ENCODE data around the gene POLR2H.
"Not testable (repeated sequence)": the region's sequence is repeated elsewhere in the genome, so short reads cannot be mapped to it uniquely, and the experiment has no call there.

The POLR2H gene

DNA sequence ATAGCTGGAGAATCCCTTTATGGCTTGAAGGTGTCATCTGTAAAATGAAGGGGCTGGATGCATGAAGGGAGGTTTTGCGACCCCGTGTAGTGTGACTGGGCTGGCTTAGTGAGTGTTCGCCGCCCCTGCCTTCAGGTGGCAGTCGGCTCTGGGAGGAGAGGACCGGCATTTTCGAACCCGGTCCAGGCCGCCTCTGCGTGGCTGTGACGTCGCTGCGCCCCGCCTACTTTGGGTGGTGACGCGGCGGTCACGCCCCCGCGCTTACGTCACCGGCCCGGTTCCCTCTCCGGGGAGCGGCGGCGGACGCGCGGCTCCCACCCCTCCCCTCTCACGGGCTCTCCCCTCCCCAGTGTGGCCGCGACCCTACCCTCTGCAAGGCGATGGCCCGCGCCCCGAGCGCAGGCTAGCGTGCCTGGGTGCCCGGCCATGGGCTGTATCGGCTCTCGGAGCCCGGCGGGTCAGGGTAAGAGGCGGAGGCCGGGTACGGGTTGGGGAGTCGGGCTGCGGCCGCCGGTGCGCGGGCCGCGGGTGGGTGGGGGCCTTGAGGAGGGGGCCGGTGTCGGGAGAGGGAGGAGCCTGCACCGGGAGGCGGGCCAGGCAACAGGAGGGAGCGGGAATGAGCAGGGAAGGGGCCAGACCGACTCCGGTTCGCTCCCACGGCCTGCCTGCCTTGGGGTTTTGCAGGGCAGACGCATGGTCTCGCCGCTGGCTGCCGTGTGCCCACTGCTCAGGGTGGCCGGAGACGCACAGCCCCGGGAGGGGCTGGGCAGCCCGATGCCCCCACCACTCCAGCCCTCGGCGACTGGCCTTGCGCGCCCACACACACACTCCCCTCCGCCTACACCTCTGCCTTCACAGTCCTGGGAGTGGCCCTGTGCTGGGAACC lies 25.6 kb upstream of the POLR2H start:
- DNase-seq (ENCODE audit: low spot score) = peak; percentile 93

GRCh38 chr3:184336547-184337398 lies 24.7 kb upstream of the POLR2H start:
- DNase-seq (ENCODE audit: low spot score) = no peak

GRCh38 chr3:184337399-184337714 lies 24.2 kb upstream of the POLR2H start, which contains the start of gene FAM131A:
Gene FAM131A, plus strand, starts transcription at chr3:184337600. Its CDS starts 31 bp downstream, at chr3:184337631.
- DNase-seq (ENCODE audit: low spot score) = peak; percentile 82

DNA sequence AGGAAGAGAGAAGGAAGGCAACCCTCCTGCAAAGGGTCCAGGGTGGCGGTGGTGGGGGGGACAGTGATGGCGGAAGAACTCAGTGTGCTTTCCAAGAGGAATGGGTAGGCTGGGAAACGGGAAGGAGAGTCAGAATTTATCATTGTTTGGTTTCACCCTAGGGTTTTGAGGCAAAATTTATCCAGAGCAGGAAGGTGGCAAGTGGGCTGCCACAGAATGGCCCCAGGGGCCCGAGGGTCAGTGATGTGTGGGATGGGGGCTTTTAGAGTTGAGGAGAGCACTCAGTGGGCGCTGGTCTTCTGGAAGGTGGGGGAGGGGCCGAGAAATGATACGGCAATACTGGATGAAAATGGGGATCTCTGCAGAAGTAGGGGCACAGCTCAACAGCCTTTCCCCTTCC lies 23.5 kb upstream of the POLR2H start:
- no peak for DNase-seq (ENCODE audit: low spot score)

- DNase-seq (ENCODE audit: low spot score) = peak; percentile 88
Observed at GRCh38 chr3:184338511-184338945, 23.0 kb upstream of the POLR2H start.

DNA sequence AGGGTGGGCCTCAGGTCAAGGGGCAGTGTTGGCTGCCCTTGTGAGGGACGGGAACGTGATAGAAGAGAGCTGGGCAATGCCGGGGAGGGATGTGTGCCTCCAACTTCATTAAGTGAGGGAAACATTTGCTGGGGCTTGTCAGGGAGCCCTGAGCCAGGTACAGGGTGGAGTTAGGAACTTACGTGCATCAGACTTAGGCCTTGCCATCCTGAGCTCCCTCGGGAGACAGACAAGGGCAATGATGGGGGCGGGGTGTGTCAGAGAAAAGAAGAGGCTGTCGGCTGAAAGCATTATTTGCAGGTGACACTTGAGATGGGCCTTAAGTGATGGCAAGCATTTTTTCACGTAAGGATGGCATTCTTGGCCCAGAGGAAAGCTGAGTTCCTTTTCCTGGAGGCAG lies 22.5 kb upstream of the POLR2H start:
- DNase-seq (ENCODE audit: low spot score) = no peak

- not testable (repeated sequence) for DNase-seq (ENCODE audit: low spot score)
Observed at GRCh38 chr3:184339451-184340135, 21.9 kb upstream of the POLR2H start.

DNA sequence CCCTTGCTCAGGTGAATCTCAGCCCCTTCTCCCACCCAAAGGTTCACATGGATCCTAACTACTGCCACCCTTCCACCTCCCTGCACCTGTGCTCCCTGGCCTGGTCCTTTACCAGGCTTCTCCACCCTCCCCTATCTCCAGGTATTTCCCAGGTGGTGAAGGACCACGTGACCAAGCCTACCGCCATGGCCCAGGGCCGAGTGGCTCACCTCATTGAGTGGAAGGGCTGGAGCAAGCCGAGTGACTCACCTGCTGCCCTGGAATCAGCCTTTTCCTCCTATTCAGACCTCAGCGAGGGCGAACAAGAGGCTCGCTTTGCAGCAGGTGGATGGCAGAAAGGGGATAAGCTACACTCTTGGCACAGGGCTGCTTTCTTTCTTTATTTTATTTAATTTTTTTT lies 19.6 kb upstream of the POLR2H start:
- no peak for DNase-seq (ENCODE audit: low spot score)

DNA sequence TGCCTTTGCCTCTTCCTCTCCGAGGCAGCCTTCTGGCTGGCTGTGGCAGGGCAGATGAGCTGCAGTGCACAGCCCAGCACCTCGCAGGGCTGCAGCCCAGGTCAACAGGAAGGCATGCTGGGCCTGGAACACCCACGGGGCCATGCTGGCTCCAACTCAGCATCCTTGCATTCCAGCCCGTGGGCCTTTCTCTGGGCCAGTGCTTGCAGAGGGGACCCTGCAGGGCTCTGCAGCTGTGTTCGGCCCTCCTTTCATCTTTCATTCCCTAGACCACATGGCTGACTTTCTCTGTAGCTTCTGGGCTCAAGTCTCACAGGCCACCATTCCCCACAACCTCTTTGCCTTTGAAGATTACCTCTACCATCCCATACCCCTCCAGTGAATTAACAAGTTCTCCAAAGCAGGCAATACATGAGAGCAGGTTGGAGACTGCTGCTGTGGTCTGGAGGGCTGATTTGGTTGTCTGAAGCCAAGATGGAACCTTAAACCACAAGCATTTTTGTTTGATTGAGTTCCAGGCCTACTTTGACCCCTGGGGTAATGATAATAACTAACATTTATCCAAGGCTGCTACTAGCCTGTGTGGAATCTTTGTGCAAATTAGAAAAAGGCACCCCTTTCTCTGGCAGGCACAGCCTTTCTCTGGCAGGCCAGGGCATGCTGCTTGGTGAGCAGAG lies 18.2 kb upstream of the POLR2H start:
- no peak for DNase-seq (ENCODE audit: low spot score)

DNA sequence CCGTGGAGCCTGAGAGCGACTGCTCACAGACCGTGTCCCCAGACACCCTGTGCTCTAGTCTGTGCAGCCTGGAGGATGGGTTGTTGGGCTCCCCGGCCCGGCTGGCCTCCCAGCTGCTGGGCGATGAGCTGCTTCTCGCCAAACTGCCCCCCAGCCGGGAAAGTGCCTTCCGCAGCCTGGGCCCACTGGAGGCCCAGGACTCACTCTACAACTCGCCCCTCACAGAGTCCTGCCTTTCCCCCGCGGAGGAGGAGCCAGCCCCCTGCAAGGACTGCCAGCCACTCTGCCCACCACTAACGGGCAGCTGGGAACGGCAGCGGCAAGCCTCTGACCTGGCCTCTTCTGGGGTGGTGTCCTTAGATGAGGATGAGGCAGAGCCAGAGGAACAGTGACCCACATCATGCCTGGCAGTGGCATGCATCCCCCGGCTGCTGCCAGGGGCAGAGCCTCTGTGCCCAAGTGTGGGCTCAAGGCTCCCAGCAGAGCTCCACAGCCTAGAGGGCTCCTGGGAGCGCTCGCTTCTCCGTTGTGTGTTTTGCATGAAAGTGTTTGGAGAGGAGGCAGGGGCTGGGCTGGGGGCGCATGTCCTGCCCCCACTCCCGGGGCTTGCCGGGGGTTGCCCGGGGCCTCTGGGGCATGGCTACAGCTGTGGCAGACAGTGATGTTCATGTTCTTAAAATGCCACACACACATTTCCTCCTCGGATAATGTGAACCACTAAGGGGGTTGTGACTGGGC lies 16.8 kb upstream of the POLR2H start:
- no peak for DNase-seq (ENCODE audit: low spot score)

DNA sequence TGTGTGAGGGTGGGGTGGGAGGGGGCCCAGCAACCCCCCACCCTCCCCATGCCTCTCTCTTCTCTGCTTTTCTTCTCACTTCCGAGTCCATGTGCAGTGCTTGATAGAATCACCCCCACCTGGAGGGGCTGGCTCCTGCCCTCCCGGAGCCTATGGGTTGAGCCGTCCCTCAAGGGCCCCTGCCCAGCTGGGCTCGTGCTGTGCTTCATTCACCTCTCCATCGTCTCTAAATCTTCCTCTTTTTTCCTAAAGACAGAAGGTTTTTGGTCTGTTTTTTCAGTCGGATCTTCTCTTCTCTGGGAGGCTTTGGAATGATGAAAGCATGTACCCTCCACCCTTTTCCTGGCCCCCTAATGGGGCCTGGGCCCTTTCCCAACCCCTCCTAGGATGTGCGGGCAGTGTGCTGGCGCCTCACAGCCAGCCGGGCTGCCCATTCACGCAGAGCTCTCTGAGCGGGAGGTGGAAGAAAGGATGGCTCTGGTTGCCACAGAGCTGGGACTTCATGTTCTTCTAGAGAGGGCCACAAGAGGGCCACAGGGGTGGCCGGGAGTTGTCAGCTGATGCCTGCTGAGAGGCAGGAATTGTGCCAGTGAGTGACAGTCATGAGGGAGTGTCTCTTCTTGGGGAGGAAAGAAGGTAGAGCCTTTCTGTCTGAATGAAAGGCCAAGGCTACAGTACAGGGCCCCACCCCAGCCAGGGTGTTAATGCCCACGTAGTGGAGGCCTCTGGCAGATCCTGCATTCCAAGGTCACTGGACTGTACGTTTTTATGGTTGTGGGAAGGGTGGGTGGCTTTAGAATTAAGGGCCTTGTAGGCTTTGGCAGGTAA lies 16.0 kb upstream of the POLR2H start:
- no peak for DNase-seq (ENCODE audit: low spot score)

DNA sequence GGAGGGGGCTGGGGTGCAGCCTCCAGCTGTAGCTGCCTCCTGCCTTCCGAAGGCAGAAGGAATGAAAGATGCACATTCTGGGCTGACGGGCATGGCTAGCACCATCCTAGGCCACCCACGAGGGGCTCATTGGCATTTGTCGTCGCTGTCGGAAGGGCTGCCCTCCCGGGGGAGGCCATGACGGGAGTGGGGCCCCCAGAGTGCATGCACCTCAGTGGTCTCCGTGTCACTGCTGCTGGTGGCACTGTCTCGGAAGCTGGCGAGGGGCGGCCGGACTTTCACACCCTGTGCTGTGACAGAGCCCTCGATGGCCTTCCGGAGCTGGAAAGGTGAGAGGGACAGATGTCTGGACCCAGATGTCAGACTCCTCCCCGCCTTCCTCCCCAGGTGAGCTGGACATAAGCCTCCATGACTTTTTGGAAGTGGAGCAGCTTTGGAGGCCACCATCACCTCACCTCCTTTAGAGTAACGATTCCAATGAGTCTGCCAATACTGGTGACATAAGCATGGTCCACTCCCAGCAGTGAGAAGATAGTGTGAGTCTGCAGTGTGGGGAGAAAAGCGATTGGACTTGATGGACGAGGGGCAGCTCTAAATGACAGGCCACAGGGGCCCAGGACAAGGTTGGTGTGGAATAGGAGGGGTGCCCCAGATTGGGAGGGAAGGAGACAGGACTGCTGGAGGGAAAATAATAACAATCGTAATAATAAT lies 14.9 kb upstream of the POLR2H start:
- DNase-seq (ENCODE audit: low spot score) = no peak

DNA sequence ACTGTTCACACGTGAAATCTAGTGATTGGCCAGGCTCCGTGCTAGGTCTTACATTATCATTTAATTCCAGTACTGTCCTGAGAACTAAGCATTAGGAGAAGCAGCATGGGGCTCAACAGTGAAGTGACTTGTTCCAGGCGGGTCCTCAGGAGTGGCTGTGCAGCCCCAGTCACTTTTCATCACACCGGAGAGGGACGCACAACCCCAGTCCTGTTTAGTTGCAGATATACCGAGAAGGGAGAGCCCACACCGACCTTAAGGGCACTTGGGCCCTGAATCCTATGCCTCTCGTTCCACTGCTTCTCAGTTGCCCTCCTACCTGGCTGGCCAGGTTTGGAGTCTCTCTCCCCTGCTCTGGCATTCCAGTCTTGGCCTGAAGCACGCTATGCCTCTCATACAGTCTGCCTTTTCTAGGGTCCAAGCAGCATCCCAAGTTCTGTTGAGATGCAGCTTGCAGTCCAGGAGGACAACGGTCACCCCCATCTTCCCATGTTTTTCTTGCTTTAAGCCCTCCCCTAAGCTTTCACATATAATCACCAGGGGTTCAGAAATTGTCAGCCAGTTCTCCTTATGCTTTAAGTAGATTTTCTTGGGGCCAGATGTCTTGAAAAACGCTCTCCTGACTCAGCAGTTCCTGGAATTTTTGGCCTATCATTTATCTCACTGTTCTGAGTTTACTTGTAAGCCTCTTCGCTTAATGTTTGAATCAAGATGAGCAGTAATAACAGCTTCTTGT lies 14.0 kb upstream of the POLR2H start:
- no peak for DNase-seq (ENCODE audit: low spot score)

DNA sequence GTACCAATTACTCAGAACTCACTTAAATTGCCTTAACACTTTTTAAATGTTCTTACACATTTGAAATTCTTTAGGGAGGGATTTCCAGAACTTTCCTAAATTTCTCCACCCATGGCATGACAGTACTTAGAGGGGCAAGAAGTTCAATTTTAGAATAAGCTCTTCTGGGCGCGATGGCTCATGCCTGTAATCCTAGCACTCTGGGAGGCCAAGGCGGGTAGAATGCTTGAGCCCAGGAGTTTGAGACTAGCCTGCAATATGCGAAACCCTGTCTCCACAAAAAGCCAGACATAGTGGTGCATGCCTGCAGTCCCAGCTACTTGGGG lies 13.5 kb upstream of the POLR2H start:
- DNase-seq (ENCODE audit: low spot score) = no peak

GRCh38 chr3:184349563-184350470 lies 11.7 kb upstream of the POLR2H start:
- no peak for DNase-seq (ENCODE audit: low spot score)

DNA sequence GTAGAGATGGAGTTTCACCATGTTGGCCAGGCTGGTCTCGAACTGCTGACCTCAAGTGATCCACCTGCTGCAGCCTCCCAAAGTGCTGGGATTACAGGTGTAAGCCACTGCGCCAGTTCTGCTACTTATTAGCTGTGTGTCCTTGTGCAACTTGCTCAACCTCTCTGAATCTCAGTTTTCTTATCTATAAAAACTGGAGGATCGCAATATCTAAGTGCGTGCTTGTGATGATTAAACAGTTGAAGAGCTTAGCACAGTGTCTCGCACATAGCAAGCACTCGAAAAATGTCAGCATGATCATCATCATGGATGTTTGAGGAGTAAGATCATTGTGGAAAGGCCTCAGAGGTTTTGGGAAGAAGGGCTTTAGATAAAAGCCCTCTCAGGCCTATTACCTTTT lies 10.9 kb upstream of the POLR2H start:
- DNase-seq (ENCODE audit: low spot score) = no peak

- peak; percentile 48 for DNase-seq (ENCODE audit: low spot score)
Observed at GRCh38 chr3:184351511-184352148, 9.9 kb upstream of the POLR2H start.
